HG03280 (cell line): ENCODE data around the gene PRR14L.

Experiments
- ATAC-seq: cut with Tn5 transposase; IDR thresholded peaks from one replicate; pipeline ENCODE4 v1.9.1; 2021; ENCODE audit warnings: mild to moderate bottlenecking, moderate library complexity; ENCODE audit not compliant: unreplicated experiment

PRR14L gene

GRCh38 chr22:31647523-31648320 is 102.2 kb downstream of the PRR14L start:
- no peak for ATAC-seq

GRCh38 chr22:31647066-31647465 is 102.9 kb downstream of the PRR14L start:
- ATAC-seq = no peak

DNA sequence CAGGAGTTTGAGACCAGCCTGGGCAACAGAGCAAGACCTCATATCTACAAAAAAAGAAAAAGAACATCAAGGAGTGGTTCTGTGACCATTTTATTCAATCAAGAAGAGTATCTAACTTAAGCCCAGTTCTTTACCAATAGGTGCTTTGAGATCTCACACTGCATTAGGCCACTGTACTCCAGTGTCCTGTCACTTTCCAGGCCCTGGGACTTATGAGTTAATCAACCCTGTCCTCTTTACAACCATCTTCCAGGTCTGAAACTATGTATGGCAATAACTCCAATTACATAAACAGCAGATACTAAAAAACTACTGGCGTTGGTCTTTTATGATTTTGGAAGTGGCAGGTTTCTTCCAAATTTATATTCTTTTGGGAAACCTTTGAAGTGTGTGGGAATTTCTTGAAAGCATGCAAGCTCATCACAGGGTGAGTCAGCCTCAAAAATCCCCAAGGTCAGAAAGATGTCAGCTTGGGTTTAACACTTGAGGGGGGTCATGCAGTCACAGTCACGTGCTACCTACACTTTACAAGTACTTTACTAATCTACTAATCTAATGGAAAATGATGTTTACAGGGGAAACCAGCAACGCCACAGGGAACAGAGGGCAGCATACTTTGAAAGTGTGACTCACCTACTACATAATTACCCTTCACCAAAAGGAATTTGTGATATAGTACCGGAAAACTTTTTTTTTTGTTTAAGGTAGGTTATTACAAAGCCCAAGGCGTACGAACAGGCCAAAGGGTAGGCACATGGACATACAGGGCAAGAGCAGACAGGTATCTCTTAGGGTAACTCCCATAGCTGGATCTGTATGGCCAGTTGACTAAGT is 103.5 kb downstream of the PRR14L start:
- no peak for ATAC-seq

DNA sequence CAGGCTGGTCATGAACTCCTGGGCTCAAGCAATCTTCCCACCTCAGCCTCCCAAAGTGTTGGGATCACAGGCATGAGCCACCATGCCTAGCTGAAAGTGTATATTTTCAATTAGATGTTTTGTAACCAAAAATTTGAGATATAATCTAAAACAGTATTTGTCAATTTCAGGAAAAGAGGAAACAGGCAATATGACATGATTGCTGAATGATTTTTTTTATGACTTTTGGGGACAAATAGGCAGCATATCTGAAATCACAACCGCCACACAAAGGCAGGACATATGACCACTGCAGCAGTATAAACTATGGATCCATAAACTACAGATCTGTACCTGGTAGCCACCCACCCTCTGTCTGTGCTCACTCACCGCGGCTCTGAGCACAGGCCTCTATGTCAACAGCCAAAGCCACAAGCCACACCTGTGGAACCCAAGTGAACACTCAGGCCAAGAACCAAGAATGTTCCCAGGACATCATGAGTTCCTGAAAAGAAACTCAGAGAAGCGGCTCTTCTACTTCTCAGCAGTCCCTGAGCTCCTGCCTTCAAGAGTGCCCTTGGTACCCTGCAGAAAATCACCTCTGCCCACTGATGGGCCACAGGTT is 110.4 kb downstream of the PRR14L start:
- ATAC-seq = no peak

DNA sequence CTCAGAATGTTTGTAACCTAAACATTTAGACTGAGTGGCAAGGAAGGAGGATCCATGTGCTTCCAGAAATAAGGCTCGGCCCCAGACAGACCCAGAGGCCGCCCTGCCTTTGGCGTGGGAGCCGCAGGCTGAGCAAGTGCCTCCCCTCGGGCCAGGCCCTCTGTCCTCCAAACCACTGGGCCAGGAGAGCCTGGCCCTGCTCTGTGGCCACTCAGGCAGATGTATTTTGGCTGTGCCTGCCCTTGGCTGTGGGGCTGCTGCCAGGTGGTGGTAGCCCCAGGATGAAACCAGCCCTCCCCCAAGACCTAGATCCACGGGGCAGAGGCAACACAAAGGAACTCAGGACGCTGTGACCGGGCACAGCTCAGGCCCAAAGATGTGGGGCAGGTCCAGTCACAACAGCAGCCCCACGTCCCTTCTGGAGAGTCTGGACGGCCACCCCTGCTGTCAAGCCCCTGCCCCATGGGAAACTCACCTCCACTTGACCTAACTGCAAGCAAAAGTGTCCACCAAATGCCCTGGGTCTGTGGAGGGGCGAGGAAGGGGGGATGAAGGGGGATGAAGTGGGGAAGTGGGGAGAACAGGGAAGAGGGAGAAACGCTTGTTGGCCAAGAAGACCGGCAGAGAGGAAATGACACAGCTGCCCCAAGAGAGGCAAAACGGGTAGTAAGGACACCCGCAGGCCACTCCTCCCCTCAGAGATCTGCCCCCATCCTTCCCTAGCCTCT is 111.9 kb downstream of the PRR14L start:
- peak; percentile 35 for ATAC-seq

- ATAC-seq = peak; percentile 60
Measured at GRCh38 chr22:31637447-31637890, 112.5 kb downstream of the PRR14L start.

- ATAC-seq = no peak
Measured at GRCh38 chr22:31635638-31636306, 114.2 kb downstream of the PRR14L start.

DNA sequence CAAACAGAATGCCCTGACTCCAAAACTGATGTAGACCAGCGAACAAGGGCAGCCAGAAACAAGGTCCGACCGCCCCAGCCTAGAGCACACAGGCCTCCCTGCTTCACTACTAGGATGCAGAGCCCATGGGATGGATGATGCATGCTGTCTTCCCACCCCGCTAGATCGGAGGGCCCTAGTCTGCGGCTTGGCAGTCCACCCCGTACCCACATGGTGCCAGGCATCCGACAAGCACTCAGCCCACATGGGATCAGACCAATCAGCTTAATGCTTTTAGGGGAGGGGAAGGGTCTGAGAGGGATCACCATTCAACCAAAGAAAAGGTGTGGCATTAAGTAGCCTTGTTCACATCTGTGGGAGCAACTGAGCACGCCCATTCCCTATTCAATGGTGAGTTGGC is 118.5 kb downstream of the PRR14L start:
- no peak for ATAC-seq
